Osteoblast (primary cell): ENCODE data around the gene SRPK2. TPM values are rescaled to one million over a fixed set of nuclear protein-coding genes. Genes with fewer than 3 reads are reported as not detected.

Experiments
- DNase-seq: peaks from one replicate; pipeline ENCODE4 v3.0.0; 2011; ENCODE audit warnings: low spot score, mixed read lengths; ENCODE audit not compliant: insufficient read length; ENCODE audit errors: missing footprints
- H2AFZ ChIP-seq: 2 replicates; pipeline ENCODE4 v1.6.0; 2011; ENCODE audit warnings: mild to moderate bottlenecking, low read length
- H3K27ac ChIP-seq: 2 replicates; pipeline ENCODE4 v1.5.1; 2011; ENCODE audit warnings: mild to moderate bottlenecking, low read depth, low read length, moderate library complexity
- H3K27me3 ChIP-seq: 2 replicates; pipeline ENCODE4 v1.6.0; 2012; ENCODE audit warnings: mild to moderate bottlenecking, control low read depth, inconsistent platforms, low read length, moderate library complexity; ENCODE audit not compliant: insufficient read depth
- H3K36me3 ChIP-seq: 2 replicates; pipeline ENCODE4 v1.5.1; 2011; ENCODE audit warnings: mild to moderate bottlenecking, low read length, control low read depth, moderate library complexity; ENCODE audit not compliant: insufficient read depth
- H3K4me1 ChIP-seq: 2 replicates; pipeline ENCODE4 v1.5.1; 2011; ENCODE audit warnings: mild to moderate bottlenecking, low read length, control low read depth, moderate library complexity; ENCODE audit not compliant: insufficient read depth
- H3K4me2 ChIP-seq: 2 replicates; pipeline ENCODE4 v1.6.0; 2011; ENCODE audit warnings: mild to moderate bottlenecking, low read length; ENCODE audit not compliant: insufficient read depth
- H3K4me3 ChIP-seq: fragments of 200-600 bp; sonication (generic); 3 replicates; pipeline ENCODE4 v1.5.1; 2012; ENCODE audit warnings: mild to moderate bottlenecking, low read length, inconsistent platforms; ENCODE audit not compliant: insufficient read depth
- H3K79me2 ChIP-seq: 2 replicates; pipeline ENCODE4 v1.6.0; 2012; ENCODE audit warnings: mild to moderate bottlenecking, low read length, control low read depth, inconsistent platforms; ENCODE audit not compliant: insufficient read depth
- H3K9me3 ChIP-seq: 2 replicates; pipeline ENCODE4 v1.5.1; 2011; ENCODE audit warnings: low read depth, low read length, control low read depth
- H4K20me1 ChIP-seq: 2 replicates; pipeline ENCODE4 v1.6.0; 2012; ENCODE audit warnings: mild to moderate bottlenecking, low read length, control low read depth; ENCODE audit not compliant: insufficient read depth
- CTCF ChIP-seq: IDR thresholded peaks from 2 replicates; pipeline ENCODE4 v1.5.1; 2011; ENCODE audit warnings: mild to moderate bottlenecking, low read depth, low read length, moderate library complexity; ENCODE audit errors: extremely low read depth
- total RNA-seq: library from RNA; depleted of rRNA; stranded (reverse); fragments of >200 nt; gene quantifications from 2 replicates; pipeline ENCODE4 v1.2.3, GENCODE V29; 2012

SRPK2 gene
- total RNA-seq, 1 donor: 82.2 TPM

- no peak overlapping the region for H3K4me3 ChIP-seq
- no peak overlapping the region for H3K27ac ChIP-seq
- H3K27me3 ChIP-seq: no peaks in the 10 kb centered on the region
- H3K4me2 ChIP-seq: no peak overlapping the region
- H3K36me3 ChIP-seq: no peaks in the 10 kb centered on the region
- no peak for TF ChIP-seq CTCF
- no peak overlapping the region for H2AFZ ChIP-seq
- no peaks in the 10 kb centered on the region for H3K9me3 ChIP-seq
- H3K4me1 ChIP-seq: no peaks in the 10 kb centered on the region
- peaks cover 38% of the 10 kb centered on the region for H4K20me1 ChIP-seq
- peaks cover 79% of the 10 kb centered on the region for H3K79me2 ChIP-seq
- DNase-seq: no peak
Observed at GRCh38 chr7:105285118-105285874, 103.4 kb downstream of the SRPK2 start.

- Histone ChIP-seq H3K4me1 (peaks cover 5% of the 10 kb centered on the region), H2AFZ (no peak overlapping the region), H3K36me3 (no peaks in the 10 kb centered on the region), H3K4me3 (no peak overlapping the region), H3K27ac (no peak overlapping the region), H4K20me1 (peaks cover 36% of the 10 kb centered on the region), H3K9me3 (no peaks in the 10 kb centered on the region), H3K27me3 (no peaks in the 10 kb centered on the region), H3K4me2 (no peak overlapping the region), H3K79me2 (peaks cover 77% of the 10 kb centered on the region)
- no peak for TF ChIP-seq CTCF
- DNase-seq: no peak
Observed at GRCh38 chr7:105284014-105284413, 104.7 kb downstream of the SRPK2 start.

GRCh38 chr7:105281966-105282365 lies 106.8 kb downstream of the SRPK2 start:
- no peak overlapping the region for H3K4me3 ChIP-seq
- no peak overlapping the region for H3K4me2 ChIP-seq
- H2AFZ ChIP-seq: no peak overlapping the region
- no peak for DNase-seq
- H3K79me2 ChIP-seq: peaks cover 75% of the 10 kb centered on the region
- H4K20me1 ChIP-seq: peaks cover 32% of the 10 kb centered on the region
- no peaks in the 10 kb centered on the region for H3K36me3 ChIP-seq
- no peak overlapping the region for H3K27ac ChIP-seq
- H3K27me3 ChIP-seq: no peaks in the 10 kb centered on the region
- H3K4me1 ChIP-seq: peaks cover 10% of the 10 kb centered on the region
- H3K9me3 ChIP-seq: no peaks in the 10 kb centered on the region
- TF ChIP-seq CTCF: no peak

- H3K9me3 ChIP-seq: no peaks in the 10 kb centered on the region
- no peak for DNase-seq
- H3K4me3 ChIP-seq: no peak overlapping the region
- peaks cover 10% of the 10 kb centered on the region for H3K4me1 ChIP-seq
- no peaks in the 10 kb centered on the region for H3K27me3 ChIP-seq
- peaks cover 75% of the 10 kb centered on the region for H3K79me2 ChIP-seq
- TF ChIP-seq CTCF: no peak
- peaks cover 2% of the 10 kb centered on the region for H3K36me3 ChIP-seq
- no peak overlapping the region for H3K27ac ChIP-seq
- H4K20me1 ChIP-seq: peaks cover 33% of the 10 kb centered on the region
- H2AFZ ChIP-seq: no peak overlapping the region
- H3K4me2 ChIP-seq: peak overlapping the region; percentile 69
Observed at GRCh38 chr7:105279688-105280007, 109.1 kb downstream of the SRPK2 start.
